ENCODE data around the gene SLN.

The SLN gene

DNA sequence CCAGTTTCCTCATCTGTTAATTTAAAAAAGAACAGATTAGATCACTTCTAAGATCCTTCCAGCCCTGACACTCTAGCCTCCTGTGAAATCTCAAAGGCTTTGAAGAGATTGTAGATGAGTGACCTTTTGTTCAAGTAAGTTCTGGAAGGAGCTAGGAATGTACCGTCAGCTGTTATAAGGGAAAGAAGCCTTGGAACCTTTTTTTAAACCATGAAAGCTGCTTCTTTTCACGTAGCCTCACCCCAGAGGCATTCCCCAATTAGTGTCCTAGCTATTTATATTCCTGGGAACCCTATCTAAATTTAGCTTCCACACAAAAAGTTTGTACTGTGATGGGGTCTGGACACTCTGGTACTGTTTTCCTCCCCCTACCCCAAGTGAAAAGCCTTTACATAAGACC lies 35.8 kb upstream of the SLN start:
- no peak overlapping the region for H2AFZ ChIP-seq (ENCODE audit: low read depth)
- no peak overlapping the region for H3K27ac ChIP-seq
- H3K4me2 ChIP-seq = no peak overlapping the region
- no peaks in the 10 kb centered on the region for H3K36me3 ChIP-seq (ENCODE audit: insufficient read depth)
- H3K4me1 ChIP-seq (ENCODE audit: low read depth, poor library complexity, severe bottlenecking) = no peaks in the 10 kb centered on the region
- H4K20me1 ChIP-seq (ENCODE audit: insufficient read depth) = no peaks in the 10 kb centered on the region
- no peaks in the 10 kb centered on the region for H3K27me3 ChIP-seq (ENCODE audit: insufficient read depth, low read depth)
- TF ChIP-seq, protein P1, sequence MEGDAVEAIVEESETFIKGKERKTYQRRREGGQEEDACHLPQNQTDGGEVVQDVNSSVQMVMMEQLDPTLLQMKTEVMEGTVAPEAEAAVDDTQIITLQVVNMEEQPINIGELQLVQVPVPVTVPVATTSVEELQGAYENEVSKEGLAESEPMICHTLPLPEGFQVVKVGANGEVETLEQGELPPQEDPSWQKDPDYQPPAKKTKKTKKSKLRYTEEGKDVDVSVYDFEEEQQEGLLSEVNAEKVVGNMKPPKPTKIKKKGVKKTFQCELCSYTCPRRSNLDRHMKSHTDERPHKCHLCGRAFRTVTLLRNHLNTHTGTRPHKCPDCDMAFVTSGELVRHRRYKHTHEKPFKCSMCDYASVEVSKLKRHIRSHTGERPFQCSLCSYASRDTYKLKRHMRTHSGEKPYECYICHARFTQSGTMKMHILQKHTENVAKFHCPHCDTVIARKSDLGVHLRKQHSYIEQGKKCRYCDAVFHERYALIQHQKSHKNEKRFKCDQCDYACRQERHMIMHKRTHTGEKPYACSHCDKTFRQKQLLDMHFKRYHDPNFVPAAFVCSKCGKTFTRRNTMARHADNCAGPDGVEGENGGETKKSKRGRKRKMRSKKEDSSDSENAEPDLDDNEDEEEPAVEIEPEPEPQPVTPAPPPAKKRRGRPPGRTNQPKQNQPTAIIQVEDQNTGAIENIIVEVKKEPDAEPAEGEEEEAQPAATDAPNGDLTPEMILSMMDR (conservative IDR thresholded peaks at IDR 0.05; ENCODE audit: low read depth, low read length) = no peak
- no peak overlapping the region for H3K4me3 ChIP-seq (IDR thresholded peaks at IDR 0.05; ENCODE audit: insufficient read depth, low read depth, low read length)
- H3K9ac ChIP-seq = no peak overlapping the region
- H3K79me2 ChIP-seq (ENCODE audit: insufficient read depth, low read depth) = no peaks in the 10 kb centered on the region

GRCh38 chr11:107744736-107745135 lies 32.9 kb upstream of the SLN start:
- TF ChIP-seq, protein P1 (conservative IDR thresholded peaks at IDR 0.05; ENCODE audit: low read depth, low read length) = no peak
- no peak overlapping the region for H3K27ac ChIP-seq

DNA sequence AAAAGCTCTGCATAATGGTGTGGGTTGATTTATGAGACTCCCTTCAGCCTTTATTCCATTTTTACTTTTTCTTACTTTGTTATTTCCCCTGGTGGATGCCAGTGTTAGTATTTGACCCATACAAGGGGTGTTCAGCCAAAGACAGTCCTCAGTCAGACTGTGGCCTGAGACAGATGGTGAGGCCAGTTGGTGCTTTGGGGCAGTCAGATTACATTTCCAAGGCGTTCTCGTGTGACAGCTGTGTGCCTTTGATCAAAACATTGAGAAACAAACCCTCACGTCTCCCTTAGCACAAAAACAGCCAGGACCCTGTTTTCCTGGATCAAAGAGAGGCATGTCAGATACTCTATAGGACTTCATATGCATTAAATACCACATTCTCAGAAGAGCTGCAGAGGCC lies 31.3 kb upstream of the SLN start:
- H3K4me3 ChIP-seq (IDR thresholded peaks at IDR 0.05; ENCODE audit: insufficient read depth, low read depth, low read length) = no peak overlapping the region
- H3K27me3 ChIP-seq (ENCODE audit: insufficient read depth, low read depth) = no peaks in the 10 kb centered on the region

More at GRCh38 chr11:107744736-107745135, 32.9 kb upstream of the SLN start:
- Histone ChIP-seq H3K9ac (no peak overlapping the region), H3K4me3 (IDR thresholded peaks at IDR 0.05; ENCODE audit: insufficient read depth, low read depth, low read length) (no peak overlapping the region), H3K79me2 (ENCODE audit: insufficient read depth, low read depth) (no peaks in the 10 kb centered on the region), H4K20me1 (ENCODE audit: insufficient read depth) (no peaks in the 10 kb centered on the region), H2AFZ (ENCODE audit: low read depth) (no peak overlapping the region), H3K4me1 (ENCODE audit: low read depth, poor library complexity, severe bottlenecking) (no peaks in the 10 kb centered on the region), H3K27me3 (ENCODE audit: insufficient read depth, low read depth) (no peaks in the 10 kb centered on the region), H3K4me2 (no peak overlapping the region), H3K36me3 (ENCODE audit: insufficient read depth) (no peaks in the 10 kb centered on the region)

DNA sequence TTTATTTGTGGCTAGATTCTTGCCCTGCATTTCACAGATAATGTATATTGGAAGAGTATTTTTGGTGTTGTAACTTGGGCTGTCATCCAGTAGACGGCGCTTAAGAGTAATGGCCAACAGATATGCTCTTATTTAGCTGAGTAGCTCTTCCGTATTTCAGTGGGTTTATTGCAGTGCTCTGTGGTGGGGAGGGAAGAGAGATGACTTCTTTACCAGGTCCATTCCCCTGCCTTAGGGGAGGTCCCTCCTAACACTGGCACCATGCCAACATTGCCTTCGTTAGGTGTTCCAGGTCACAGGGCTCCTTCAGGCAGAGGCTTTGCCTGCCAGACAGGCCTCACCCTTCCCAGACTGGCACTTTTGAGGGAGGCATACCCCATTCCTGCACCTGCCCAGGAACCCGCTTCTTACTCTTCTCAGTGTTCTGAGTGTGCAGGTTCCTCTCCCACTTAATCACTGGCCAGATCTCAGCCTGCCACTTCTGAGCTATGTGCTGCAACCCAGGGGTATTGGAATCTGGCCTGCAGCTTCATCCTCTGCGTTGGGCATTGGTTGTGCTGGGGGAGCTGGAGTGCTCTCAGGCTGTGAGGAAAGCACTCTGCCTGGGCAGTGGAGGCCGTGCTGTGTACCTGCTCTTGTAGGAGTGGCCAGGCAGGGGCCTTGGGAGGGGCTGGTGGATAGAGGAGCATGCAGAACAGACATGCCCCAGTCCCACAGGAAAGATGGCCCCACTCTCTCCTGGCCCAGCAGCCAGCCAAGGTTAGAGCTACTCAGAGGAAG lies 29.4 kb upstream of the SLN start:
- no peak overlapping the region for H3K27ac ChIP-seq
- H3K27me3 ChIP-seq (ENCODE audit: insufficient read depth, low read depth) = no peaks in the 10 kb centered on the region
- TF ChIP-seq, protein P1 (conservative IDR thresholded peaks at IDR 0.05; ENCODE audit: low read depth, low read length) = peak; percentile 55
- H4K20me1 ChIP-seq (ENCODE audit: insufficient read depth) = no peaks in the 10 kb centered on the region
- H3K4me1 ChIP-seq (ENCODE audit: low read depth, poor library complexity, severe bottlenecking) = no peaks in the 10 kb centered on the region
- H3K36me3 ChIP-seq (ENCODE audit: insufficient read depth) = no peaks in the 10 kb centered on the region
- no peaks in the 10 kb centered on the region for H3K79me2 ChIP-seq (ENCODE audit: insufficient read depth, low read depth)
- no peak overlapping the region for H3K9ac ChIP-seq
- no peak overlapping the region for H3K4me3 ChIP-seq (IDR thresholded peaks at IDR 0.05; ENCODE audit: insufficient read depth, low read depth, low read length)
- H3K4me2 ChIP-seq = no peak overlapping the region
- H2AFZ ChIP-seq (ENCODE audit: low read depth) = no peak overlapping the region

More for the DNA sequence above, 31.3 kb upstream of the SLN start:
- no peak overlapping the region for H2AFZ ChIP-seq (ENCODE audit: low read depth)
- H3K4me1 ChIP-seq (ENCODE audit: low read depth, poor library complexity, severe bottlenecking) = no peaks in the 10 kb centered on the region
- no peaks in the 10 kb centered on the region for H3K79me2 ChIP-seq (ENCODE audit: insufficient read depth, low read depth)
- H3K4me2 ChIP-seq = no peak overlapping the region
- H3K36me3 ChIP-seq (ENCODE audit: insufficient read depth) = no peaks in the 10 kb centered on the region
- TF ChIP-seq, protein P1 (conservative IDR thresholded peaks at IDR 0.05; ENCODE audit: low read depth, low read length) = no peak
- no peak overlapping the region for H3K9ac ChIP-seq
- no peaks in the 10 kb centered on the region for H4K20me1 ChIP-seq (ENCODE audit: insufficient read depth)
- no peak overlapping the region for H3K27ac ChIP-seq

Measured in KMS-11 (cell line).